NCI-H2171 (cell line): ENCODE results near the gene RIN3.
A peak's percentile ranks its signal among the peaks of the same experiment; 100 is the strongest.

Experiments used
- DNase-seq: peaks from one replicate; lab custom pipeline; 2025; lab: John Stamatoyannopoulos, UW

The RIN3 gene

DNA sequence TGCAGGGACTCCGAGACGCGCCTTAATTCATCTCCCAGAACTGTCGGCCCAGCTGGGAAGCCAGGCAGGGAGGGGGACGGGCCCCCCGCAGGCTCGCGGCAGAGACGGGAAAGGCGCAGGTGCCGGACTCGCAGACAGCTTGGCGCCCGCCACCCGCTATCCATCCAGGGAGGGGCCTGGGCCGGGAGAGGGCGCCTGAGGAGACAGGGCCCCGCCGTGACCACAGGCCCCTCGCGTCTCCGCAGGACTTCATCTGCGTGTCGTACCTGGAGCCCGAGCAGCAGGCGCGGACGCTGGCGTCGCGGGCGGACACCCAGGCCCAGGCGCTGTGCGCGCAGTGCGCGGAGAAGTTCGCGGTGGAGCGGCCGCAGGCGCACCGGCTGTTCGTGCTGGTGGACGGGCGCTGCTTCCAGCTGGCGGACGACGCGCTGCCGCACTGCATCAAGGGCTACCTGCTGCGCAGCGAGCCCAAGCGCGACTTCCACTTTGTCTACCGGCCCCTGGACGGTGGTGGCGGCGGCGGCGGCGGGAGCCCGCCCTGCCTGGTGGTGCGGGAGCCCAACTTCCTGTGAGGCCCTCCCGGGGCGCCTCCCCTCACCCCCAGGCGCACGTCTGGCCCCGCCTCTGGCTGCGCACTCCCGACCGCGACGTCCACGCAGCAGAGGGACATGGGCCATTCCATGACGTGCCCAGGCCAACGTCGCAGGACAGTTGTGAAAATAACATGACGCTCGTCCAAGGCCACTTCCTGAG, 174.3 kb downstream of the RIN3 start:
- DNase-seq: peak; percentile 64

DNA sequence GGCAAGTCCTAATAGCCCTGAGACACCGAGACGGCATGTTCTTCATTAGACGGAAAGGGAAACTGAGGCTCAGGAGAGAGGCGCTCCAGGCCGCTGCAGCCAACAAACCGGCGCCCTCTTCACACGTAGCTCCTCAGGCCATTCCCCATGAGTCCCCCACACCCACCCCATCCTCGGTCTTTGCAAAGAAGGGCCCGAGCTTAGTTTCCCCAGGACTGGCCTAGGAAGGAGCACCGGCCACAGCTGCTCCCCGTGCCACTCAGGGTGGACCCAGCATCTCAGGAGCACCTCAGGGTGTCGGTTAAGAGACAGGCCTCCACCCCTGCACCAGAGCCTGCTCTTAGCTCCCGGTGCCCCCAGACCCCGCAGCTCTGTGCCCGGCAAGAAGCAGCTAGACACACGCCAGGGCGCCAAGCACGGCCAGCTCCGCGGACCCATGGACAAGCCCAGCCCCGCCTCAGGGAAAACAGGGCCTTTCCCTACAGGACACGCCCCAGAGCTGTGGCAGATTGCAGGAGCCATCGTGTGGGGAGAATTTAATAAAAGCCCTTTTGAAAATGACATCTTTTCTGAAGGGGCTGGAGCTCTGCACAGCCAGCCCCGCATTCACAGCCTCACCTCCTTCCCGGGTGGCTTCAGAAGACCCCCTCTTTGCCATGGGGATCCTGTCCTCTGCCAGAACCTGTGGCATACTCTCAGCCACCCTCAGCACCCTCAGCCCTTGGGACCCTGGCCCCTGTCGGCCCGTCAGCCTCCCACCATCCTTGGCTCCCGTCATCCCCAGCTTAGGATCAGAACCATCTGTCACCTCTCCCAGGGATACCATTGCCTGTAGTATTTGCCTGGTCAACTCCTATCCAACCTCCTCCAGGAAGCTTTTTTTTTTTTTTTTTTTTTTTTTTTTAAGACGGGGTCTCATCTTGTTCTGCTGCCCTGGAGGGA, 175.1 kb downstream of the RIN3 start:
- peak; percentile 50 for DNase-seq

DNA sequence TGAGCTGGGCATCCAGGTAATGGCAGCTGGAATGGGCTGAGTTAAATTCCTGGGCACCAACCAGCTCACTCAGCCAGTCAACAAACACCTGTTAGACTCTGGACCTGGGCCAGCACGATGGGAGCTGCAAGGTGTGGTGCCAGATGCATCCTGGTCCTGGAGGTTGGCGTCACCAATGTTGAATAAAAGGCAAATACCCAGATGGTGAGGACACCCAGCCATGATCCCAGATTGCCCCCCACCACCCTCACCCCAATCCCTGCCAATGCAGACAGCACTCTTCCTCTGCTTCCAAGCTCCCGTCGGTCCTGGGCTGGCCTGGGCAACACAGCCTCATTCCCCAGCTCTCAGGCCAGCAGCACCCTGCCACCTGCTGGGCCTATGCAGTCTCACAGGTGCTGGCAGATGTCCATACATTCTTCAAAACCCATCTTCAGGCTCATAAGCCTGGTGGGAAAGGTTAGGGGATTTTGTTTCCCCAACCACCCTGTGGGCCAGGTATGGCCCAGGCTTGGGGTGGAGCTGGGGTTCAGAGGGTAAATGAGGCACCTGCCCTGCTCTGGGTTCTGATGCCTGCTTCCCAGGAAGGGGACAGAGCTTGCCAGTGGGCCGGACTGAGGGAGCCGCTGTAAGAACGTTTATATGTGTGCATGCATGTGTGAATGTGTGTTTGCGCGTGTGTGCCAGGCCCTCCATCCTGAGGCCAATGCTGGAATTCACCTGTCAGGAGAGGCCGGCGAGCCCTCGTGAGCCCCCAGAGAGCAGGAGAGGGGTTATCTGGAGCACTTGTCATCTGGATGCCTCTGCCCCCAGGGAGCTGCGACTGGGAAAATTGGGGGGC, 176.8 kb downstream of the RIN3 start:
- peak; percentile 81 for DNase-seq

GRCh38 chr14:92692822-92693226, 179.2 kb downstream of the RIN3 start:
- peak; percentile 95 for DNase-seq

DNA sequence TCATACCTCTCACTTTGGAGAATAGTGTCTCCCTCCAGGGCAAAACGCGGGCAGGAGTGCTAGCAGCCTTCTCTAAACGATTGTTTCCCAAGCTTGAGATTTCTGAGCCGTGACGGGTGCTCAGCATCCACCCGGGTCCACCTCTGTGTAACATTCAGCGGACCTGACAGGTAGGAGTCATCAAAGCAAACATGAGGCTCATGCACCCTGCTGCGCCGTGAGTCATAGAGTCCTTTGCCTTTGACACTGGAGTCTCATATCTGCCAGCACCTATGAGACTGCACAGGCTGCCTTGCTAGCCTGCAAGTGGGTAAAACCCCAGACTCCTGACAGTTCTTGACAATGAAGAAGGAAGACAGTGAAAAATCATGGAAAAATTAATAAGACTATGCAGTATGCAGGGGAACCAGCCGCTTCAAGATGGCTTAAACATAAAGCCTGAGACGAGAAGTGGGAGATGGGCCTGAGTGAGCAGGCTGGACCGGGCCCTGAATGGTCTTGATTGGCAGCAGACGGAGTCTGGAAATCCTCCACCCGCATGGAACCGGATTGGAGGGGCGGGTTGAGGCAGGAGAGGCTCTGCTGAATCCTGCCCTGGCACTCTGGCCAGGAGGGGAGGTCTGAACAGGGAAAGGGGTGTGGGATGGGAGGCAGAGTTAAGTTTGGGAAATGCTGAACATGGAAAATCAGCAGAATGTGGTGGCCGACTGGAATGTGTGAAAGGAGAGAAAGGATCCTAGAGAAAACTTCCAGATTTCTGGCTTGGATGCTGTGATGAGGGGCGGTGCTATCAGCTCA, 180.6 kb downstream of the RIN3 start:
- no peak for DNase-seq

DNA sequence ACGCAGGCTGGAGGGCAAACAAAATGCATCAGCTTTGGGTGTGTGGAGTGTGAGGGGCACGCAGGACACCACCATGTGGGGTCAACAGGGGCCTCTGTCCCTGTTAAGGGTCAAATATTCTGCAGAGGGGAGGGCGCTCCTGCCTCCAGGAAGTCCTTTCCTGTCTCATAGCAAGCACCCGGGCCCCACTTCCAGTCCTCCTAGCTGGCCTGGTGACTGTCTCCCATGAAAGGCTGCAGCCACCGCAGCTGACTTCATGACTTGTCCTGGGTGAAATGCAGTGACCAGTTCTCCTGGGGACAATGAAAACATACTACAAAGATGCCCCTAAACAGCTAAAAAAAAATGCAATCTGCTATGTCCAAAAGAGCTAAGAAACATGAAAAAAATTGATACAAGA, 181.2 kb downstream of the RIN3 start:
- no peak for DNase-seq

DNA sequence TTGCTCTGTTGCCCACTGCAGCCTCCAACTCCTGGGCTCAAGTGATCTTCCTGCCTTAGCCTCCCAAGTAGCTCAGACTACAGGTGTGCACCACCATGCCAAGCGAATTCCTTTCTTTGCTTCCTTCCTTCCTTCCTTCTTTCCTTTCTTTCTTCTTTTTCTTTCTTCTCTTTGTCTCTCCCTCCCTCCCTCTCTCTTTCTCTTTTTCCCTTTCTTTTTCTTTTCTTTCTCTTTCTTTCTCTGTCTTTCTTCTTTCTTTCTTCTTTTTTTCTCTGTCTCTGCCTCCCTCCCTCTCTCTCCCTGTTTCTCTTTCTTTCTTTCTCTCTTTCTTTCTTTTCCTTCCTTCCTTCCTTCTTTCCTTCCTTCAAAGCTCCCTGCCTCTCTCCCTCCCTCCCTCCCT, 182.0 kb downstream of the RIN3 start:
- no peak for DNase-seq

DNA sequence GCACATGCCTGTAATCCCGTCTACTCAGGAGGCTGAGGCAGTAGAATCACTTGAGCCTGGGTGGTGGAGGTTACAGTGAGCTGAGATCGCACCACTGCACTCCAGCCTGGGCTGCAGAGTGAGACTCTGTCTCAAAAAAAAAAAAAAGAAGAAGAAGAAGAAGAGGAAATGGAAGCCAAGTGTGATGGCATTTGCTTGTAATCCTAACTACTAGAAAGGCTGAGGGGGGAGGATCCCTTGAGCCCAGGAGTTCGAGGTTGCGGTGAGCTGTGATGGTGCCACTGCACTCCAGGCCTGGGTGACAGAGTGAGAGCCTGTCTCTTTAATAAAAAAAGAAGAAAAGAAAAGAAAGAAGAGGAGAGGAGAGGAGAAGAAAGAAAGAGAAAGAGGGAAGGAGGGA, 182.8 kb downstream of the RIN3 start:
- no peak for DNase-seq

DNA sequence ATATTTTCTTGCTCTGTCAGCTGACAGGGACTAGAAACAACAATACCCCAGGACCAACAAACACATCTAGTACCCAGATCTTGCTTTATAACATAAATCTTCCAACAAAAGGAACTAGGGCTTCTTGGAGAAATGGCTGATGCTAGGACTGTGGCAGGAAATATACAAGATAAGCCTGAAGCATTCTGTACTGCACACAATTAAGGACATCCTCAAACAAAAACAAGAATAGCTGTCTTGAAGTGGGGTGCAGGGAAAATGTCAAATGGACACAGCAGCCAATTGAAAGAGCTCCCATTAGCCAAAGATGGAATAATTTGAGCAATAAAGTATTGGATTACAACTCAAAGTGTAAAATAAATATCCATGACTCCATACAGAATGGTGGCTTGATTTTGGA, 184.8 kb downstream of the RIN3 start:
- DNase-seq: no peak

DNA sequence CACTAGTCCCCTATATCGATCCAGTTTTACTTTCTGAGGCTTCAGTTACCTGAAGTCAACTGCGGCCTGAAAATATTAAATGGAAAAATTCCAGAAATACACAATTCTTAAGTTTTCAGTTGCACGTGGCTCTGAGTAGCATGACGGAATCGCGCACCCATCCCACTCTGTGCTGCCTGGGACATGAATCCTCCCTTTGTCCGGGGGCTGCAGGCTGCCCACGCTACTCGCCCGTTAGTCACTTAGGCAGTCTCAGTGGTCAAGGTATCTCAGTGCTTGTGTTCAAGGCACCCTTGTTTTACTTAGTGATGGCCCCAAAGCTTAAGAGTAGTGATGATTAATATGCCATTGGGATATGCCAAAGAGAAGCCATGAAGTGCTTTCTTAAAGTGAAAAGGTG, 188.2 kb downstream of the RIN3 start:
- no peak for DNase-seq

DNA sequence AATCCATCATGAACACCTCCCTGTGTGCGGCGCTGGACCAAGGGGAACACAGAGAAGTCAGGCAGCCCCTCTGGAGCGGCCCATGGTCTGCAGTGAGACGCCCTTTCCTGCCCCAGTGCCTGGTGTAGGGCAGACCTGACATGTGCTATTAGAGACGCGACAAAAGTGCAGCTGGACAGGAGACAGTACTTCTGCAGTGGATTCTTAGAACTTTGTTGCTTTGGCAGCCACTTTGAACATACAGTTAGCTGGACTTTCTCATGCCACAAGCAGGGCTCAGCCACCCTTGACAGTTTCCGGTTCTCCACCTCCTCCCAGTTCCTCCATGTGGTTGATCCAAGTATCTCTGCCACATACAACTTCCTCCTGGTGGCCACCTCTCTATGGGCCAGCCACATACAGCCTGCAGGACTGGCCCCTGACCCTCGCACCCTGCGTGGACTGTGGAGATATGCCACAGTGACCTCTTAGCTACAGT, 188.9 kb downstream of the RIN3 start:
- no peak for DNase-seq

DNA sequence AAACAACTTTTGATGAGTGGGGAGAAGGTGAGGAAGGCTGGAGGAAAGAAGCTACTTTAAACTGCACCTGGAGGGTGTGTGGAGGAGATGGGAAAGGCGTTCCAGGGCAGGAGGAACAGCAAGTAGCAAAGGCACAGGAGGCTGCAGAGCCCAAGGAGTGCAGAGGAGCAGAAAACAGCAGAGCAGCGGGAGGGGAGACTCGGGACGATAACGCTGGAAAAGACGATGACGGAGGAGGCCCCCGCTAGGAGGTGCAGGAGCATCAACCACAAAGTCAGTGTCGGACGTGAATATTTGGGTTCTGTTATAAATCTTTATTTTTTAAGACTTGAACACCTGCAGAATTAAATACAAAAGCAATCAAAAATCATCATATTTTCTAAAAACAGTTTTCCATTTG, 189.9 kb downstream of the RIN3 start:
- DNase-seq: no peak

DNA sequence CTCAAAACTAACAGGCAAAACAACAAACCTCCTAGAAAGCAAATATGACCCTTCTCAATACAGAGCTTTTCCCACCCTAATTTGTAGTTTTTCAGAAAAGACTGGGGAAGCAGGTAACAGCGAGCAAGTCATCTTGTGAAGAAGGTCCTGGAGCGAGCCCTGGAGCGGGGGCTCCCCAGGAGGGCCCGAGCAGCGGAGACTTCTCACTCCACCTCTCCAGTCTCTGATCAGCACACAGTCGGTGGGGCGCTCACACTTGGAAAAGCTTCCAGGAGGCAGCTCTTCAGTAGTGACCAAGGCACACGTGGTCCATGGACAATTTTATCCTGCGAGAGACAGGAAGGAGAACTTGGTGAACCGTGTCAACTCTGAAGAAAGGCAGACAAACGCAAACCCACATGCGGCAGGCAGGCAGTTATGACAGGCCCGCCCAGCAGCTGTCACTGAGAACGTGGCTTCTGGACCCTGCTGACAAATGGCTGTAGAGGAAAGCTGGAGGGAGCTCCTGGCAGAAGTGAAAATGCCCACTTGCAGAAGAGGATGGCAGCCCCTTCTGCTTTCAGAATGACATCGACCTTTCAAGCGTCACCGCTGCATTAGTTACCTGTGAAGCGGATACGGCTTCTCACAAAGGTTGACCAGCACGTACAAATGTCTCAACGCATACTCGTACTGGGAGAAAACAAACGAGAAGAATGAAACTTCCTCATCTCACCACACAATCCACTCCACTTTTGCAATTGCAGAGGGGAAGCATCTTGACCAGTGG, 190.6 kb downstream of the RIN3 start:
- DNase-seq: no peak

DNA sequence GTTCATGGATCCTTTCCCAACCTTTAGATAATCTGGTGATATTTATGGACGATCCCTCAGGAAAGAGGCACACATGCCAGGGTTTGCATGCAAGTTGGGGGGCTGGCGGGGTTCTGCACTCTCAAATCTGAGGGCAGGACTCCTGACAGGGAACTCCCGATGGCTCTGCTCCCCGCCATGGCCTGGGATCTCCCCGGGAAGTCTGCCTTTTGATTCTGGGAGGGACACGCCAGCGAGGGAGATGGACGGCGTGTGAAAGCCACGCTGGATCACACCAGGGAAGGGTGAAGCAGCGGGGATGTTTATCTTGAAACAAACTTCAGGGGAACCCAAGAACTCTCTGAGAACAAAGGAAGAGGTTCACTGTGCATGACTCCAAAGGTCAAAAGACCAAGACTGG, 191.2 kb downstream of the RIN3 start:
- DNase-seq: no peak

GRCh38 chr14:92706386-92706785, 192.8 kb downstream of the RIN3 start:
- no peak for DNase-seq

DNA sequence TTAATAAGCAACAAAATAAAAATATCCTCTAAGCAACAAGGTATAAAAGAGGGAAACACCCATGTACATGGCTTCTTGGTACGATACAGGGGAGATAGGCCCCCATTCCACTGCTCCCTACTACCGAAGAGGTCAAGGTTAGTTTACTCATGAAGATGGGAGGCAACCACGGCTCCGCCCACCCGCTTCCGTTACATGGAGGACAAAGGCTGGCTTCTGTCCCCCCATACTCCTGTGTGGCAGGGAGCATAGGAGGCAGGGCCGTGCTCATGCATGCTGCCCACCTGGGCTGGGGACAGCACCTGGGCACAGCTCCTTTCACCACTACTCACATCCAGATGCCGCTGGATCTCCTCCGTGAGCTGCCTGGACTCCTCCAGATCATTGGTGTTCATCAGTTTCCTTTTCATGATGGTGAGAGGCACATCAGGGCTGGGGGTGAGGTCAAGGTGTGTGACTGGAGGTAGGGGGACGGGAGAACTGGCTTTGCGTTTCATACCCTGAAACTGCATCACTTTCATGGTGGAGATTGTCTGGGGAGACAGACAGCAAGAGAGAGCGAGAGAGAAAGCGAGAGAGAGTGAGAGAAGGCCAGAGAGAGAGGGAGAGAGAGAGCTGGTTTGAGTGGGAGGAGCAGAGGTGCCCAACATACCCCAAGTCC, 195.9 kb downstream of the RIN3 start:
- no peak for DNase-seq

- no peak for DNase-seq
Observed at GRCh38 chr14:92710001-92710341, 196.4 kb downstream of the RIN3 start.

- no peak for DNase-seq
Observed at GRCh38 chr14:92711976-92712653, 198.5 kb downstream of the RIN3 start.

GRCh38 chr14:92712654-92713051, 199.1 kb downstream of the RIN3 start:
- no peak for DNase-seq
